ENCODE data around the gene IQSEC3. TPM values are rescaled to one million over a fixed set of nuclear protein-coding genes. Genes with fewer than 3 reads are reported as not detected.
"Not testable (repeated sequence)": the region's sequence is repeated elsewhere in the genome, so short reads cannot be mapped to it uniquely, and the experiment has no call there.

The IQSEC3 gene
- total RNA-seq, 4 donors from 2014 or later = 0.02 to 0.36 (median 0.07) TPM

- in situ Hi-C loops (cut with MboI; ENCODE audit: low sequenced_read_pairs in 4 of 4); DNase-seq; intact Hi-C loops (cut with DNase I; ENCODE audit: low total_unique reads); H3K36me3 ChIP-seq; H3K4me1 ChIP-seq; ATAC-seq; H3K4me3 ChIP-seq; H3K27ac ChIP-seq; H3K9me3 ChIP-seq: not testable (repeated sequence)
- peaks cover 0 to 15% (median 9%) of the 10 kb centered on the region in 3 donors for H3K27me3 ChIP-seq
These were observed 18.8 kb upstream of the IQSEC3 start for GRCh38 chr12:47699-48226.

GRCh38 chr12:49149-49548 is 17.4 kb upstream of the IQSEC3 start:
- H3K27me3 ChIP-seq = peaks cover 9 to 25% (median 20%) of the 10 kb centered on the region in 3 donors
- intact Hi-C loops (cut with DNase I; ENCODE audit: low total_unique reads); in situ Hi-C loops (cut with MboI; ENCODE audit: low sequenced_read_pairs in 4 of 4); ATAC-seq; H3K9me3 ChIP-seq; H3K27ac ChIP-seq; H3K4me3 ChIP-seq; H3K36me3 ChIP-seq; DNase-seq; H3K4me1 ChIP-seq: not testable (repeated sequence)

- DNase-seq; H3K27ac ChIP-seq; intact Hi-C loops (cut with DNase I; ENCODE audit: low total_unique reads); H3K36me3 ChIP-seq; ATAC-seq; H3K9me3 ChIP-seq; H3K4me1 ChIP-seq; in situ Hi-C loops (cut with MboI; ENCODE audit: low sequenced_read_pairs in 4 of 4); H3K4me3 ChIP-seq: not testable (repeated sequence)
- H3K27me3 ChIP-seq = peaks cover 25 to 38% (median 36%) of the 10 kb centered on the region in 3 donors
These were observed 15.5 kb upstream of the IQSEC3 start for GRCh38 chr12:51087-51486.

GRCh38 chr12:51962-52361 is 14.6 kb upstream of the IQSEC3 start:
- ATAC-seq = peak in 1 of 2 donors; percentile 11
- in situ Hi-C loops (cut with MboI; ENCODE audit: low sequenced_read_pairs in 4 of 4) = not testable (repeated sequence)

GRCh38 chr12:52902-53734 is 13.4 kb upstream of the IQSEC3 start:
- H3K9me3 ChIP-seq; H3K4me3 ChIP-seq; H3K4me1 ChIP-seq; intact Hi-C loops (cut with DNase I; ENCODE audit: low total_unique reads); H3K36me3 ChIP-seq; in situ Hi-C loops (cut with MboI; ENCODE audit: low sequenced_read_pairs in 4 of 4); H3K27ac ChIP-seq; DNase-seq; ATAC-seq: not testable (repeated sequence)
- peaks cover 27 to 51% (median 41%) of the 10 kb centered on the region in 3 donors for H3K27me3 ChIP-seq

More at GRCh38 chr12:51962-52361, 14.6 kb upstream of the IQSEC3 start:
- H3K9me3 ChIP-seq; H3K36me3 ChIP-seq; intact Hi-C loops (cut with DNase I; ENCODE audit: low total_unique reads); H3K27ac ChIP-seq; DNase-seq; H3K4me1 ChIP-seq; H3K4me3 ChIP-seq: not testable (repeated sequence)
- peaks cover 27 to 44% (median 41%) of the 10 kb centered on the region in 3 donors for H3K27me3 ChIP-seq

GRCh38 chr12:53735-54730 is 12.5 kb upstream of the IQSEC3 start:
- no peaks in the 10 kb centered on the region for H3K4me1 ChIP-seq
- no peaks in the 10 kb centered on the region for H3K36me3 ChIP-seq
- ATAC-seq = no peak
- intact Hi-C loops (cut with DNase I; ENCODE audit: low total_unique reads) = no loop called here
- TF ChIP-seq CTCF (IDR thresholded peaks at IDR 0.05 in 4 of 5, conservative IDR thresholded peaks at IDR 0.05 in 1 of 5) (no peak), POLR2A (IDR thresholded peaks at IDR 0.05) (no peak)
- no peak overlapping the region for H3K4me3 ChIP-seq
- H3K27ac ChIP-seq = no peak overlapping the region
- no peaks in the 10 kb centered on the region for H3K9me3 ChIP-seq
- peaks cover 27 to 53% (median 40%) of the 10 kb centered on the region in 3 donors for H3K27me3 ChIP-seq
- in situ Hi-C loops (cut with MboI; ENCODE audit: low sequenced_read_pairs in 4 of 4) = no loop called here
- no peak for DNase-seq
